Adrenal gland (tissue), 12 donors: ENCODE measurements around the gene VSTM2B. TPM values are rescaled to one million over a fixed set of nuclear protein-coding genes. Genes with fewer than 3 reads are reported as not detected.
A peak's percentile ranks its signal among the peaks of the same experiment; 100 is the strongest.

Source experiments
- DNase-seq, 7 donors: peaks; one replicate each; pipeline ENCODE4 v3.0.0-alpha.2; 2019 to 2020
- H3K27ac ChIP-seq, 5 donors: fragments of 200-600 bp; sonication (generic) in 4 of 5; 1 replicate in 3 of 5; 2 replicates in 2 of 5; pipeline versions ENCODE4 v1.5.1 to v1.8.0; 2016 to 2020; ENCODE audit warnings: mild to moderate bottlenecking in 1 of 5
- H3K27me3 ChIP-seq: fragments of 200-600 bp; 2 replicates; pipeline ENCODE4 v1.8.0; 2021
- H3K36me3 ChIP-seq, 2 donors: fragments of 200-600 bp; replicated peaks in 1 of 2; 1 replicate in 1 of 2; 2 replicates in 1 of 2; pipeline versions ENCODE4 v1.5.1 to v1.8.0; 2018 to 2022
- H3K4me1 ChIP-seq, 2 donors: fragments of 200-600 bp; replicated peaks in 1 of 2; 1 replicate in 1 of 2; 2 replicates in 1 of 2; pipeline versions ENCODE4 v1.5.1 to v1.8.0; 2018 to 2021
- H3K4me3 ChIP-seq, 4 donors: fragments of 200-600 bp; sonication (generic) in 3 of 4; one replicate each; pipeline ENCODE4 v1.5.1; 2016 to 2018
- H3K9me3 ChIP-seq, 3 donors: fragments of 200-600 bp; sonication (generic) in 1 of 3; replicated peaks in 1 of 3; 1 replicate in 2 of 3; 2 replicates in 1 of 3; pipeline versions ENCODE4 v1.5.1 to v1.8.0; 2016 to 2021
- POLR2A ChIP-seq, 2 donors: fragments of 450-650 bp; IDR thresholded peaks; one replicate each; pipeline ENCODE4 v1.6.1; 2017; ENCODE audit warnings: antibody characterized with exemption in 2 of 2, mild to moderate bottlenecking in 2 of 2, moderate library complexity in 1 of 2
- WGBS, 4 donors: extraction: QIAGEN DNeasy Blood & Tissue Kit in 2 of 4; methylation state at CpG; one replicate each; pipeline versions ENCODE4 v1.1.5 to v1.1.7; 2013 to 2017; 5-methylcytosine and 5-hydroxymethylcytosine counted together
- intact Hi-C, 2 donors: fragments of 100-400 bp; cut with DNase I; formaldehyde crosslinking; loops; one replicate each; pipeline versions ENCODE4 v1.14.1 to v1.15.0; 2022 to 2023
- polyA plus RNA-seq, 3 donors: library from polyadenylated mRNA; stranded (reverse); fragments of 200-250 nt in 2 of 3; fragments of 350-450 nt in 1 of 3; fragmentation: Illumina TruSeq in 1 of 3; extraction: RNeasy Lipid Tissue Mini Kit (QIAGEN cat#74804) in 1 of 3; gene quantifications; one replicate each; pipeline ENCODE4 v1.2.3, GENCODE V29; 2013 to 2014
- total RNA-seq, 9 donors: library from RNA; depleted of rRNA in 4 of 9; stranded (reverse); fragments of >200 nt in 4 of 9; fragments of 120-200 nt in 1 of 9; fragmentation: NEBNext Ultra II Directional in 1 of 9; extraction: Animal tissue kit (Norgen Biotek cat#: 25700) in 1 of 9; gene quantifications; one replicate each; pipeline versions ENCODE4 v1.1.0 to v1.2.4, GENCODE V29; 2013 to 2023
- TF ChIP-seq, protein P1 (sequence below), 6 experiments: fragments of 450-650 bp in 4 of 6; fragments of 200-600 bp in 2 of 6; sonication (generic) in 1 of 6; IDR thresholded peaks; 1 replicate in 5 of 6; 2 replicates in 1 of 6; pipeline versions ENCODE4 v1.5.1 to v1.8.0; 2016 to 2021; ENCODE audit warnings: antibody characterized with exemption in 6 of 6, mild to moderate bottlenecking in 2 of 6, moderate library complexity in 1 of 6
- donor health status: healthy with polysubstance abuse.
- donor health status: Bipolar disorder and iron deficiency.
- donor health status: DM: yes; HTN: yes; CAD: no.
- donor health status: DM: no; HTN: no; CAD: no.
- donor health status: DM: no; HTN: no; CAD: no.
- donor health status: DM: yes; HTN: yes; CAD: no.

VSTM2B gene
- total and polyA plus RNA-seq, 12 donors: 0.09 to 1.3 (median 0.64) TPM; not detected in 8

DNA sequence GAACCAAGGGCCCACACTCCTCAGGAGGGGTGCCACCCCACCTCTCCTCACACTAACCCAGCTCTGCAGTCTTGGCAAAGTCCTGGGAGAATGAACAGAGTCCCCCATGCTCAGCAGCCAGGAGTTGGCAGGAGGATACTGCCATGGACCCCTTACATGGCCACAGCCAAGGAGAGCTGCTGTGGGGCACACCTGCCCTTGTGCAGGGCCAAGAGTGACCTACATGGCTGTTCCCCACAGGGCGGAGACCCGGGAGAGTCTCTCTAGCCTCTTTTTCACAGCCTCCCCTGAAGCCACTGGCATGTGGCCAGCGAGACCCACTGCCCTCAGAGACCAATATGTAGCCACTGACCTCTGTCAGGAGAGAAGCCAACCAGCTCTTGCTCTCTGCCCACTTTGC is 45.9 kb upstream of the VSTM2B start:
- WGBS, 4 donors: 83 to 91% (median 90%) methylated on average over 3 of the region's 3 CpGs
- intact Hi-C loops: no loop called here
- Histone ChIP-seq H3K27ac (no peak overlapping the region), H3K9me3 (no peaks in the 10 kb centered on the region), H3K4me1 (no peaks in the 10 kb centered on the region), H3K27me3 (no peaks in the 10 kb centered on the region), H3K4me3 (no peak overlapping the region), H3K36me3 (no peaks in the 10 kb centered on the region)
- peak in 1 of 7 donors; percentile 27 for DNase-seq
- TF ChIP-seq, protein P1, sequence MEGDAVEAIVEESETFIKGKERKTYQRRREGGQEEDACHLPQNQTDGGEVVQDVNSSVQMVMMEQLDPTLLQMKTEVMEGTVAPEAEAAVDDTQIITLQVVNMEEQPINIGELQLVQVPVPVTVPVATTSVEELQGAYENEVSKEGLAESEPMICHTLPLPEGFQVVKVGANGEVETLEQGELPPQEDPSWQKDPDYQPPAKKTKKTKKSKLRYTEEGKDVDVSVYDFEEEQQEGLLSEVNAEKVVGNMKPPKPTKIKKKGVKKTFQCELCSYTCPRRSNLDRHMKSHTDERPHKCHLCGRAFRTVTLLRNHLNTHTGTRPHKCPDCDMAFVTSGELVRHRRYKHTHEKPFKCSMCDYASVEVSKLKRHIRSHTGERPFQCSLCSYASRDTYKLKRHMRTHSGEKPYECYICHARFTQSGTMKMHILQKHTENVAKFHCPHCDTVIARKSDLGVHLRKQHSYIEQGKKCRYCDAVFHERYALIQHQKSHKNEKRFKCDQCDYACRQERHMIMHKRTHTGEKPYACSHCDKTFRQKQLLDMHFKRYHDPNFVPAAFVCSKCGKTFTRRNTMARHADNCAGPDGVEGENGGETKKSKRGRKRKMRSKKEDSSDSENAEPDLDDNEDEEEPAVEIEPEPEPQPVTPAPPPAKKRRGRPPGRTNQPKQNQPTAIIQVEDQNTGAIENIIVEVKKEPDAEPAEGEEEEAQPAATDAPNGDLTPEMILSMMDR (IDR thresholded peaks at IDR 0.05): no peak
- TF ChIP-seq POLR2A (IDR thresholded peaks at IDR 0.05): no peak

DNA sequence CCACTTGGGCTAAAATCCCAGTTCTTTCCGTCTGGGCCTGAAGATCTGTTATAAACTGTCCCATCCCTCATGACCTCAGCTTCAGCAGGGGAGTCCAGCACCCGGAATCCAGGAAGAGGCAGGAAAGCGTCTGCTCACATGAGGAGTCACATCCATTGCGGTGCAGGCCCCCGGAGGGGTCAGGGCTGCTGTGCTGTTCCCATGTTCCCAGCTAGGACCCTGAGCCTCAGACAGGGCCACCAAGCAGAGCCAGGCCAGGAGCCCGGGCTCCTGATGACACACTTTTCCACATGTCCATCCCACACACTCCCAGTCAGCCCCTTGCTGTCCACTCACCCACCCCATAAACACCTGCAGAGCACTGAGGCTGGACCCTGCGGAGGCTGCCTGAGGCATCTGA is 45.3 kb upstream of the VSTM2B start:
- Histone ChIP-seq H3K36me3 (no peaks in the 10 kb centered on the region), H3K4me3 (no peak overlapping the region), H3K27ac (no peak overlapping the region), H3K27me3 (no peaks in the 10 kb centered on the region), H3K9me3 (no peaks in the 10 kb centered on the region), H3K4me1 (no peaks in the 10 kb centered on the region)
- 70 to 82% (median 80%) methylated on average over 7 of the region's 7 CpGs for WGBS, 4 donors
- intact Hi-C loops: no loop called here
- peak in 1 of 7 donors; percentile 6 for DNase-seq
- TF ChIP-seq, protein P1 (IDR thresholded peaks at IDR 0.05): no peak
- TF ChIP-seq POLR2A (IDR thresholded peaks at IDR 0.05): no peak

DNA sequence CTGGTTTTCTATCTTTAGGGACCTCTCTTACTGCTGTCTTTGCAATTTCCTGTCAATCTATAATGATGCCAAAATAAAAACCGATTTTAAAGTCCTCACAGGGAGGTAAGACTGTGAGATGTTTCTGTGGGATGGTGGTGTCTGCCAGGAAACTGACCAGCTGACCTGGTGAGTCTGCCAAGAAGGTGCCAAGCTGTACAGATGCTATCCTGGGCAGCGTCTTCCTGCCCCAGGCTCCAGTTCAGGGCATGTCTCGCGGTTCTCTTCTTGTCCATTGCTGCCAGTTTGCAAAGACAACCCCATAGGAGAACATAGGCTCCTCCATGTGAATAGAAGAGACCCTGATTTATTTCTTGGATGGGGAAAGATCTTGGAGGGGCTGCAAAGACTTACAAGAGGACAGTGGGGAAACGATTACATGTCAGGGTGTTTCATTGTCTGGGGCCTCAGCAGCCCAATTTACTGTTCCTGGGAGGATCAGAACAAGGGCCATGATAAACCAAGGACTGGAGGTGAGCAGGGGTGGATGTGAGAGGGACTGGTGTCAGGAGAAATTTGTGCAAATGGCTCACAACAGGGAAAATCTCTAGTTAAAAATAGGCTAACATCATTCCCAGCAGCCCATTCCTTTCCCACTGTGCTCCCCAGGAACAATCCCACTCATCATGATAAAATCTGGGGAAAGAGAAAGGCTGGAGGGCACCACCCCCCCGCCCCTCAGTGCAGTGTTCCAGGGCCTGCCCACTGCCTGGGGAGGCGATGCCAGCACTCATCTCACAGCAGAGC is 42.7 kb upstream of the VSTM2B start:
- Histone ChIP-seq H3K36me3 (no peaks in the 10 kb centered on the region), H3K27ac (no peak overlapping the region), H3K4me3 (no peak overlapping the region), H3K9me3 (no peaks in the 10 kb centered on the region), H3K27me3 (no peaks in the 10 kb centered on the region), H3K4me1 (no peaks in the 10 kb centered on the region)
- TF ChIP-seq POLR2A (IDR thresholded peaks at IDR 0.05): no peak
- TF ChIP-seq, protein P1 (IDR thresholded peaks at IDR 0.05): no peak
- intact Hi-C loops: no loop called here
- 62 to 69% (median 64%) methylated on average over 5 to 7 of the region's 7 CpGs for WGBS, 4 donors
- DNase-seq: peak in 1 of 7 donors; percentile 34

DNA sequence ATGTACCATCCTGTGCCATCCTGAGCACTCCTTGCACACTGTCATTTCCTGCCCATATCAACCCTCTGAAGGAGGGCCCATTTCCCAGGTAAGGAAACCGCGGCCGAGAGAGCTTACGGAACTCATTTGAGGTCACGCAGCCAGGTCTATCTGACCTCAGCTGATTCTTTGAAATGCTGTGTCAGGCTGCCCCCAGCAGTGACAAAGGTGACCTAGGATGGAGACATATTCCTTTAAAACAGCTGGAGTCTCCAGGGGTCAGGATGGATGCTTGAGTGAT is 42.2 kb upstream of the VSTM2B start:
- intact Hi-C loops: no loop called here
- 86 to 100% (median 91%) methylated on average over 4 to 5 of the region's 5 CpGs for WGBS, 4 donors
- Histone ChIP-seq H3K27ac (no peak overlapping the region), H3K27me3 (no peaks in the 10 kb centered on the region), H3K4me1 (no peaks in the 10 kb centered on the region), H3K9me3 (no peaks in the 10 kb centered on the region), H3K36me3 (no peaks in the 10 kb centered on the region), H3K4me3 (no peak overlapping the region)
- DNase-seq: peak in 1 of 7 donors; percentile 17
- TF ChIP-seq, protein P1 (IDR thresholded peaks at IDR 0.05): no peak
- TF ChIP-seq POLR2A (IDR thresholded peaks at IDR 0.05): no peak
